ENCODE results near the gene CNTNAP1.
A peak's percentile ranks its signal among the peaks of the same experiment; 100 is the strongest.

CNTNAP1 gene

DNA sequence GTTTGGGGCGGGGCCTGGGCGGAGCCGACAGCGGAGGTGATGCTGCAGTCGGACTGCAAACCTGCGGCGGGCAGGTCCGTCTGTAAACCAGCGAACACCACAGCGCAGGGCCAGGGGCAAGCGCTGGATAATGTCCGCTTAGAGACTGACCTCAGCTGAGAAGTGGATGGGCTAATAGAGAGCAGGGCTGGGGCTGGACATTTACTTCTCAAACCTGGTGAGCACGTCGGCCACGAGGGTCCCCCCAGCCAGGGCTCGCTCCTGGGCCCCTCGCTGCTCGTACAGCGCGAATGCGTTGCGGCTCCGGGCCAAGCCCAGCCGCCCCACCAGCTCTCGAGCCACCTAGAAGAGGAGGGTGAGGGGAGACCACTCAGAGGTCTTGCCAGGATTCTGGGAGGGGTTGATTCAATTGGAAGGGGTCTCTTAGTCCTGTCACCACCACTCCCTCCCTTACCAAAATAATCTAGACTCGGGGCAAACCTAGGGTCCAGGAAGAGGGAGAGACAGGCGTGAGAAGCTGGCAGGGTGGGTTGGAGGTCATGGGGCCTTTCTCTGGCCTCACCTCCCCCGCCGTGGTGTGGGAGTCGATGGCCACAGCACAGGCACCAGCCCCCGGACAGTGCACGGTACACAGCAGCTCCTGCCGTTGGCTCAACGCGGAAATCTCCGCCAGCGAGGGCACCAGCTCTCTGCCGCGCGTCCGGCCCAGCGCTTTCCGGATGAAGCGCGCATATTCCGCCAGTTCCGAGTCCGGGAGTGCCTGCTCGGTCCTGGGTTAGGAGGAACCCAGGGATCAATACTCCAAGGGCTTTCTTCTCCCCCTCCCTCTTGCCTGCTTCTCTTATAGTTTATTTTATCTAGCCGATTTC lies 11.3 kb upstream of the CNTNAP1 start:
- TF ChIP-seq, protein P1, sequence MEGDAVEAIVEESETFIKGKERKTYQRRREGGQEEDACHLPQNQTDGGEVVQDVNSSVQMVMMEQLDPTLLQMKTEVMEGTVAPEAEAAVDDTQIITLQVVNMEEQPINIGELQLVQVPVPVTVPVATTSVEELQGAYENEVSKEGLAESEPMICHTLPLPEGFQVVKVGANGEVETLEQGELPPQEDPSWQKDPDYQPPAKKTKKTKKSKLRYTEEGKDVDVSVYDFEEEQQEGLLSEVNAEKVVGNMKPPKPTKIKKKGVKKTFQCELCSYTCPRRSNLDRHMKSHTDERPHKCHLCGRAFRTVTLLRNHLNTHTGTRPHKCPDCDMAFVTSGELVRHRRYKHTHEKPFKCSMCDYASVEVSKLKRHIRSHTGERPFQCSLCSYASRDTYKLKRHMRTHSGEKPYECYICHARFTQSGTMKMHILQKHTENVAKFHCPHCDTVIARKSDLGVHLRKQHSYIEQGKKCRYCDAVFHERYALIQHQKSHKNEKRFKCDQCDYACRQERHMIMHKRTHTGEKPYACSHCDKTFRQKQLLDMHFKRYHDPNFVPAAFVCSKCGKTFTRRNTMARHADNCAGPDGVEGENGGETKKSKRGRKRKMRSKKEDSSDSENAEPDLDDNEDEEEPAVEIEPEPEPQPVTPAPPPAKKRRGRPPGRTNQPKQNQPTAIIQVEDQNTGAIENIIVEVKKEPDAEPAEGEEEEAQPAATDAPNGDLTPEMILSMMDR (IDR thresholded peaks at IDR 0.05; ENCODE audit: low read depth, low read length, missing control alignments): no peak
- DNase-seq (ENCODE audit: extremely low read depth, low read depth): no peak
- no peak overlapping the region for H3K4me3 ChIP-seq (replicated peaks; ENCODE audit: low read depth, low read length)

- TF ChIP-seq, protein P1 (IDR thresholded peaks at IDR 0.05; ENCODE audit: low read depth, low read length, missing control alignments): no peak
Measured at GRCh38 chr17:42672038-42672437, 10.3 kb upstream of the CNTNAP1 start.

GRCh38 chr17:42673266-42673884 lies 9.0 kb upstream of the CNTNAP1 start:
- peak overlapping the region; percentile 63 for H3K4me3 ChIP-seq (replicated peaks; ENCODE audit: low read depth, low read length)
- no peak for DNase-seq (ENCODE audit: extremely low read depth, low read depth)
- TF ChIP-seq, protein P1 (IDR thresholded peaks at IDR 0.05; ENCODE audit: low read depth, low read length, missing control alignments): no peak

More at GRCh38 chr17:42672038-42672437, 10.3 kb upstream of the CNTNAP1 start:
- no peak for DNase-seq (ENCODE audit: extremely low read depth, low read depth)
- H3K4me3 ChIP-seq (replicated peaks; ENCODE audit: low read depth, low read length): no peak overlapping the region

GRCh38 chr17:42673885-42674754 lies 8.2 kb upstream of the CNTNAP1 start:
- H3K4me3 ChIP-seq (replicated peaks; ENCODE audit: low read depth, low read length): peak overlapping the region; percentile 63
- TF ChIP-seq, protein P1 (IDR thresholded peaks at IDR 0.05; ENCODE audit: low read depth, low read length, missing control alignments): peak; percentile 68
- DNase-seq (ENCODE audit: extremely low read depth, low read depth): no peak

DNA sequence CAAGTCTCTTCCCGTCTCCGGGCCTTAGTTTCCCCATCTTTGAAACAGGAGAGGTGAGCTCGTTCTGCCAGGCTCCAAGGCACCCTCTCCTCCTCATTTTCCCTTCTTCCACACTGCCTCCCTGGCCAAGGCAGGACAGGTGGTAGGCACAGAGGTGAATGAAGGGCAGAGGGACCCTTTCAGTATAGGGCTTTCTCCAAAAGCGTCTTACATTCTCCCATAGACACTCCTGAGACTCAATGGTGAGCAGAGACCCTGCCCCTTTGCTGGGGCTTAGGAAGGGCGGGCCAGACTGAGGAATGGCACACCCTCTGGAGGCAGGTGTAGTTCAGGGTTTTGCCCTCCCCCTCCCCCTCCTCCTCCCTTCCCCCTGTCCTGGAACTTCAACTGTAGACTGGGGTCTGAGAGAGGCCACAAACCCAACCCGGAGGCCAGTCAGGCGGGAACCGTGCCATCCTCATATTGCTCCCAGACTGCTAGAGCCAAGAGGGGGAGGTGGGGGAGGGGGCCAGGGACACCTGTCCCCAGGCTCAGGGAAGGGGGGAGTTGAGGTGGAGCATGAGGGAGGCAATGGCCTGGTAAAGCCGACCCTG lies 7.5 kb upstream of the CNTNAP1 start:
- DNase-seq (ENCODE audit: extremely low read depth, low read depth): no peak
- TF ChIP-seq, protein P1 (IDR thresholded peaks at IDR 0.05; ENCODE audit: low read depth, low read length, missing control alignments): no peak
- H3K4me3 ChIP-seq (replicated peaks; ENCODE audit: low read depth, low read length): peak overlapping the region; percentile 63

DNA sequence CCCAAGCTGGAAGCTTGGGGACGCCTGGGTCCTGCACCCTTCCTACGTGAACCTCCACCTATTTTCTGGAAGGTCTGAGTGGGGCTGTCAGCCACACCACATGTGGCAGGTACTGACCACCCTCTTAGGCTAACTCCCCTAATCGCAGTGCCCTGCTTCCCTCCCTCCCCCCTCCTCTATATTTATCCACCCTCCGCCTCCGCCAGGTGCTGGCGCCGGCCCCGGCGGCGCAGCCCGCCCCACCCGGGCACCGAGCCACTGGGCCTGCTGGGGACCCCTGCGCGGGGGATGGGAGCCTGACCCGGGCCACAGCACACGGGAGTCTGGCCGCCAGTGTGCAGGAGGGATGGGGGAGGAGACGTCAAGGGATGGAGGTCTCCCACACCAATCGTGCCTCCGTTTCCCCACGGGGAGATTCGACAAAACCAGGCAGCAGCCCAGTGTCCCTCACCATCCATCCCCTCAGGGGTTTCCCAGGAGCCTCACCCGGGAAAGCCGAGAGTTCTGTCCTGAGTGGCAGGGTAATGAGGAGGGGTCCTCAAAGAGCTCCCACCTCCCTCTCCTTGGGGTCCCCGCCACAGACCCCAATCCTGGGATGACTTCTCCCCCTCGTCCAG lies 6.9 kb upstream of the CNTNAP1 start:
- no peak for DNase-seq (ENCODE audit: extremely low read depth, low read depth)
- TF ChIP-seq, protein P1 (IDR thresholded peaks at IDR 0.05; ENCODE audit: low read depth, low read length, missing control alignments): no peak
- H3K4me3 ChIP-seq (replicated peaks; ENCODE audit: low read depth, low read length): peak overlapping the region; percentile 63
